C4-2B (cell line): ENCODE measurements around the gene C1orf185.

ENCODE experiments used
- CTCF ChIP-seq: fragments of 450-650 bp; conservative IDR thresholded peaks from 2 replicates; pipeline ENCODE4 v1.5.1; 2017; ENCODE audit warnings: mild to moderate bottlenecking
- ZFX ChIP-seq: fragments of 450-650 bp; IDR thresholded peaks from 2 replicates; pipeline ENCODE4 v1.6.1; 2017

GRCh38 chr1:51097171-51097570, 4.9 kb upstream of the C1orf185 start:
- TF ChIP-seq CTCF (no peak), ZFX (no peak)
